ENCODE data around the gene INS.

- TF ChIP-seq CTCF (IDR thresholded peaks at IDR 0.05) = no peak
- TF ChIP-seq ZFX (IDR thresholded peaks at IDR 0.05; ENCODE audit: borderline replicate concordance) = no peak
Observed at GRCh38 chr11:2149460-2149859, 11.5 kb downstream of the INS start.
